Amniotic stem cell (primary cell): ENCODE results near the gene PRDM1.

Experiments used
- DNase-seq: peaks from one replicate; lab custom pipeline; 2025; lab: John Stamatoyannopoulos, UW

The PRDM1 gene

DNA sequence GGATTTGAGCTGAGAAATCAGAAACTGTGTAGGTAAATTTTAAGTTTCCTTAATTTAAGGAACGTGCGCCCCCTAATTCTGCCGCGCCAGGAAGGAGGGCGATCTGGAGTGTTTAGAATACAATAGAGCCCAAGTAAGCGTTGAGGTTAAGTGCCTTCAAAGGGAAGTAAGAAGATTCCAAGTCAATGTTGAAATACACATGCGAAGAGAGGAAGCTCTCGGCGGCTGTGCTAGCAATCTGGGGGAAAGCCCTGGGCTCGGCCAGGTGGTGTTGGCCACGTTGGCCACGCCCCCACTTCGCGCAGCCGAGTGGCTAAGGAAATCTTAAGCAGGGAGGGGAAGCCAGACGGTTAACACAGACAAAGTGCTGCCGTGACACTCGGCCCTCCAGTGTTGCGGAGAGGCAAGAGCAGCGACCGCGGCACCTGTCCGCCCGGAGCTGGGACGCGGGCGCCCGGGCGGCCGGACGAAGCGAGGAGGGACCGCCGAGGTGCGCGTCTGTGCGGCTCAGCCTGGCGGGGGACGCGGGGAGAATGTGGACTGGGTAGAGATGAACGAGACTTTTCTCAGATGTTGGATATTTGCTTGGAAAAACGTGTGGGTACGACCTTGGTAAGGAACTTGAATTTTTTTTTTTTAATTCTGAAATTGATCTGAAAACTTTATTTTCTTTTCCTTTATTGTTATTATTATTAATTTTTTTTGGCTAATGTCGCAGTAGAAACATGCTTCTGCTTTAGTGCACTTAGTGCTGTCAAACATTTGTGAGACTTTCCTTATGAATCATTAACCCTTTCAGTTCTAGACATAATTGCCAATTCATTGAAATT is at the start of gene PRDM1:
TSS of gene PRDM1 (plus strand) at position 353 of the 830 bp plus-strand sequence. CDS start at position 571, 218 bp downstream.
- DNase-seq: peak; percentile 39

DNA sequence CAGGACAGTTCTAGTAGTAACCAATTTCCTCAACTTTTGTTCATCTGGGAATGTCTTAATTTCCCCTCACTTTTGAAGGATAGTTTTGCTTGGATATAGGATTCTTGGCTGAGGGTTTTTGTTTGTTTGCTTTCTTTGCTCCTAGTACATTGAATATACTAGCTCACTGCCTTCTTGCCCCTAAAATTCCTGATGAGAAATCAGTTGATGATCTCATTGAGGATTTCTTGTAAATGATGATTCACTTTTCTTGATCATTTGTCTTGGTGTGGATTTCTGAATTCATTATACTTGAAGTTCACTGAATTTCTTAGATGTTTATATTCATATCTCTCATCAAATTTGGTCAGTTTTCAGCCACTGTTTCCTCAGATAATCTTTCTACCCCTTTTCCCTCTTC is 49.1 kb upstream of the PRDM1 start:
- peak; percentile 21 for DNase-seq

- no peak for DNase-seq
Measured at GRCh38 chr6:106039897-106040592, 46.1 kb upstream of the PRDM1 start.

- no peak for DNase-seq
Measured at GRCh38 chr6:106044151-106044550, 42.0 kb upstream of the PRDM1 start.

- no peak for DNase-seq
Measured at GRCh38 chr6:106045077-106045476, 41.1 kb upstream of the PRDM1 start.

DNA sequence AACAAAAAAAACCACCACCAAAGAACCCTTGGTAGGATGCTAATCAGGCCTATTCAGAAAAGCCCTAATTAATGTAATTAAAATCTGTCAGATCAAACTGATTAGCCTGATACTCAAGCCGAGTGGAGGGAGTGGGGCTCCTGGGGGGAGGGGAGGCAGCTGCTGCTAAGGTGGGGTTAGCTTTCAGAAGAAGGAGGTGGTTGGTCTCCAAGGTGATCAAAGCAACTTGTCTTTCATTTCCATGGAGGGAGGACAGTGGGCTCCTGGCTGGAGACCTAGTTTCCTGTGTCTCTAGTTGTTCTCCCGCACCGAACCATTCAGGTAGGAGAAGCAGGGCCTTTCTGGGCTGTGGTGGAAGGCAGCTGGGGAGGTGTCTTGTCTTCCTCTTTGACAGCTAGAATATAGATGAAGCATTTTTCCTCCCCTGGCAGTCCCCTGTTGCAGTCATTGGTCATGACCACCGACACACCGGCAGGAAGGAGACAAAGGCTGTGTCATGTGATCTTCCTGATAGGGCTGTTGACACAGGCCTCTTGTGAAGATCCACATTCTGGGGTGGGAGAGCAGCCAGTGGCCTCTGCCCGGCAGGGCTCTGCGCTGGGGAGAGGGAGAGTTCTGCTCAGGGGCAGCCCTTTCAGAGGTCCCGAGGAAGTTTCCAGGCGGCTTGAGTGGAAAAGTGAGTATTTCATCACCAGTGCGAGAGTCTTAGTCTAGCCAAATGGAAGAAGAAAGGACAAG is 39.9 kb upstream of the PRDM1 start:
- DNase-seq: no peak

GRCh38 chr6:106046854-106047200 is 39.3 kb upstream of the PRDM1 start:
- DNase-seq: no peak

DNA sequence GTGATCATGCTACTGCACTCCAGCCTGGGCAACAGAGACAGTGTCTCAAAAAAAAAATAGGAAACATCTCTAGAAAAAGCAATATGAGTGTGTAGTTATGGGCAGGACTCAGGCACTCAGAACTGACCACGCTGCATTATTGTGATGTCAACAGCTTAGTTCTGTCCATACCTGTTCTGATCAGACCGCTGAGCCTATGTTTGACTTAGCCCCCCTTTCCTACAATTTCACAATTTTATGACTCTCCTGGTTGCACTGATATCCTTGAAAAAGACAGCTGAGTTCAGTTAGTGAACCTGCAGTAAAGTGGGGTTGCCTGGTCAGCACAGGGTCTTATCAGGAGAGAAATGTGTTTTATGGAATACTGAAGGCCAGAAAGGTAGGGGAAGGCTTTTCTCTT is 37.8 kb upstream of the PRDM1 start:
- no peak for DNase-seq

GRCh38 chr6:106050538-106050937 is 35.6 kb upstream of the PRDM1 start:
- DNase-seq: no peak

DNA sequence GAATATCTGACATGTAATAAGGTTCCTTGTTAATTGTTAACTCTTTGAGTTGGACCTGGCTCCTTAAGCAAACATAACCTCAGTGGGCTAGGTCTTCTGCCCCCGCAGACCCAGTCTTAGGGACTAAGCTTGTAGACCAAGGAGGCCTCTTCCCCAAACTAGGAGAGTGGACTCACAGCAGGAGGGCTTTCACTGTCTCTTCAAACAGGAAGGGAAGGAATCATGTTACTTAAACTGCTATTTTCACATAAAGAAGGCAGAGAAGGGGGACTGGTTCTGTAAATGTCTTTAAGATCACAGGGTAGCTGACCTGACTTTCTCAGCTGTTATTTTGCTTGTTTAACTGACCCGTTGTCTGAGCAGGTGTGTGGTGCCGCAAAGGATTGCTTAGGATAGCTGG is 34.9 kb upstream of the PRDM1 start:
- no peak for DNase-seq

DNA sequence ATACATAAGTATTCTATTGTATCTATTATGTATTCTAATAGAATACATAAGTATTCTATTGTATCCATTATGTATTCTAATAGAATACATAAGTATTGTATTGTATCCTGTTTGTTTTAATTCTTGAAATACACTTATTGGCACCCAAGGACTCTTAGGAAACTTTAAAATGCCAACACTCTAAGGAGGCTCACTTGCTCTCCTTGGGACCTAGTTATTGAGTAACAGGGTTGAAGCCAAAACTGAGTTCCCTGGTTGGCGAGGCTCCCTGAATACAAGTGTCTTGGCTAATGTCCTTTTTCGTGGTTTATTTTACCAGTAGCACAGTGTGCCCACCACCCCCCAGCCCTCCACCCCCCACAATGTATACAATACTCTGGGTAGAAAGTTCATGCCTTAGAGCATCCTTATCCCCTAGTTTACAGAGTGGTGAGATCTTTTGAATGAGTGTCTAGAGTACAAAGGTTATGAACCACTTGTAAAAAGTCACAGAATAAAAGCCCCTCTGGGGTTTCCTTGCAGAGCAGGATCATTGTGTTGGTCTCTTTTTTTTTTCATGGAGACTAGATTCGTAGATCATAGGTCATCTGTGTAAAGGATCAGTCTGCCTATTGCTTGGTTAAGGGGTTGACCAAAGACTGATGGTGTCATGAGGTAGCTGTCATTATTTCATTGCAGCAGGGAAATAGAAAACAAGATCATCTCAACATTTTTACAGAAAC is 32.5 kb upstream of the PRDM1 start:
- DNase-seq: no peak

DNA sequence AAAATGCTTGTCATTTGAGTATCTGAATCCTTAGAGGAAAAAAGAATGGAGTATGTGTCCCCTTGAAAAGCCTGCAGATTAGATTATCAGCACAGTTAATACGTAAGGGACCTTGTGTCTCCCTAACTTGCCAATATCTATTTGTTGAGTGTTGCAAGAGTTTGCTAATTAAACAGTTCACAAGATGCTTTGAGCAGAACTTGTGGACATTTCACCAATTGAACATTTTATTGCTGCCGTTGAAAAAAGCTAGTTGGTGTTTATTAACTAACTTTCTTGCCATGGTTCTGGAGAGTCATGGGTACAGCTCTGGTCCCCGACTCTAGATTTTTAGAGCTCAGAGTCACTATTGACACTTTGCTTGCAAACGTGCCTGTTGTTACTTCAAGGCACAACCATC is 30.6 kb upstream of the PRDM1 start:
- DNase-seq: no peak

- no peak for DNase-seq
Measured at GRCh38 chr6:106056060-106056745, 29.9 kb upstream of the PRDM1 start.

- DNase-seq: no peak
Measured at GRCh38 chr6:106056746-106057390, 29.3 kb upstream of the PRDM1 start.

DNA sequence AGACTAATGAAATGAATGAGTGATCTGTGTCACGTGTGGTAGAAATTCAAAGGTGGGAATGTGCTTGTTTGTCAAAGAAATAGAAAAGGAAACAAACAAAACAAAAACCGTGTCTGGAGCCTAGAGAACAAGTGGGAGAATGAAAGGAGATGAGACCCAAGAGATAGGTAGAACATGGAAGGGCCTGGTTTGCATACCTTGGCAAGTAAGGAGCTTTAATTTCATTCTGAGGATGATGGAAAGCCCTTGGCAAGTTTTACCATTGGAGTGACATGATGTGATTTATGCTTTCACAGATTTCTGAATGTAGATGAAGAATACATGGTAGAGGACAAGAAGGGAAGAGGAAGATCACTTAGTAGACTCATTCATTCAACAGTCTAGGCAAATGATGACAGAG is 26.8 kb upstream of the PRDM1 start:
- DNase-seq: no peak

DNA sequence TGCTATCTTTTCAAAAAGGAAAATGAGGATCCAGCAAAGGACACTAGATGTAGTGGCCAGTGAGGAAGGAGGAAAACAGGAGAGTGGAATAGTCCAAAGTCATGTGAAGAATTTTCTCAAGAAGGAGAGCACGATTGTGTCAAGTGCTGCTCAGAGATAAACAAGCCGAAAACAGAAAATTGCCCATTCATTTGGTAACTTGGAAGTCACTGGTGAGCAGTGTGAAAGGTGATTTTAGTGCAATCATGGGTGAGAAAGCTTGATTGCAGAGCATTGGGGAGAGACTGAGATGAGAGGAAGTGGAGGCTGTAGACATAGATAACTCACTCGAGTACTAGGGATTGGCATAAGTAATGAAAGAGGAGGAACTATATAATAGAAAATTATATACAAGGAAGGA is 26.0 kb upstream of the PRDM1 start:
- no peak for DNase-seq

- DNase-seq: no peak
Measured at GRCh38 chr6:106063448-106063850, 22.7 kb upstream of the PRDM1 start.

DNA sequence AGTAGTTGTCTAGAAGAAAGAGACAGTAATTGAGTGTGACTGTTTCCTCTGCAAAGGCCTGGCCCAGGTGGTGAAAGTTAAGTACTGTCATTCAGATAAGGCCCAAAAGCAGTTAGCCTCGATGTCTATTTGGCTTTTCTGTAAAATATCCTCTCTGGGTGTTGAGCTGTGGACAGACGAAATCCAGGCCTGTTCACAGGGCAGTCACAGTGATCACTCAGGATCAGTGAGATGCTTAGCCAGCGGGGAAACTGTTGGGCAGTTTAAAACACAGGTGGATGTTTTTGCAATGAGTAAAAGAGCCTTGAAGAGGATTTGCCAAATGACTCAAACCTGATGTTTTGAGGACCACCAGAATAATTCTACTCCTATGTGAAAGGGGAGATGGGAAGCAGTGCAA is 22.0 kb upstream of the PRDM1 start:
- no peak for DNase-seq

DNA sequence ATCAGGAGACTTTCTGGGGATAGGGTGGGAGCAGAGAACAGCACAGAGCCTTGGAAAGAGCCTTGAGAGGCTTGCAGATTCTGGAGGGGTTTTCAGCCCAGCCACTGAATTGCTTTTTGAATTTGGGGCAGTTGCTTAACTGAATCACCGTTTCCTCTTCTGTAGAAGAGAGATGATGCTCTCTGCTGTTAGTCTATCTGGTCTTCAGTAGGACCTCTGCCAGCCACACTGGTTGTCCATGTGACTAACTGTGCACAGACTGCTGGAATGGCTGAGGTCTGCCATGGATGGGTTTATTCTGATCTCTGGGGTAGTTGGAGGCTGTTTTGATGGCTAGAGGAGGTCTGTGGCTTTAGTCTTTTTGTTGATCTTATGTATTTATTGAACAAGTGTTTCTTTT is 21.4 kb upstream of the PRDM1 start:
- no peak for DNase-seq

DNA sequence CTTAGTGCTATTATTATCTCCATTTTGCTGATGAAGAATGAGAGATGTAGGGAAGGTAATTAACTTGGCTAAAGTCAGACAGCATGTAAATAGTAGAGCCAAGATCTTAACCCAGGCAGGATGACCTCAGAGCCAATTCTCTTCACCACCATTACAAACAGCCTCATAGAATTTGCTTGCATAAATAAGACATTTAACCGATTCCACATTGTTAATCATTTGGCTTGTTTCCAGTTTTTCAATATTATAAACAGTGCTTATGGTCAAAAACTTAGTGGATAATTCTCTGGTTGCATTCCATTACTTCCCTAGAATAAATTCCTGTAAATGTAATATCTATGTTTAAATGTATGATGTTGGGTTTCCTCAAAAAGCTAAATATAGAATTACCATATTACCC is 19.1 kb upstream of the PRDM1 start:
- DNase-seq: no peak

DNA sequence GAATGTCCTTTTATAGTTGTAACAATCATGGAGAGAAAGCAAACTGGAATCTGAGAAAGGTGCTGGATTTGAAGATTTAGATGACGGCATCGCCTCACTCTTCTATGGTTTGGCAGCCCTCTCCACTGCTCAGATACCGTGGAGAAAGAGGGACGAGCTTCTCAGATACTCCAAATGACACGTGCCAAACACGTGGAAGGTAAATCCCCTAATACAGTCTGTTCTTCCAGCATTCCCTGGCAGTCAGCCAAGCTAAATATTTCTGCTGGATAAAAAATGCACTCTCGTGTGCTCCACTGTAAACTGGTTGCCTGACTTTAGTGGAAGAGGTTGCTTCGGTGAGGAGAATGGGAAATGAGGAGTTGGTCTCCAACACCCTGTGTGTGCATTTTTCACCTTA is 16.7 kb upstream of the PRDM1 start:
- DNase-seq: peak; percentile 30
